Epithelial cell of proximal tubule (primary cell): ENCODE data around the gene TBC1D22A. TPM values are rescaled to one million over a fixed set of nuclear protein-coding genes. Genes with fewer than 3 reads are reported as not detected.

Experiments used
- DNase-seq: peaks from one replicate; pipeline ENCODE4 v3.0.0-alpha.2; 2011; ENCODE audit warnings: low read depth
- H3K4me3 ChIP-seq: 2 replicates; pipeline ENCODE4 v1.5.1; 2011; ENCODE audit warnings: low read depth, mild to moderate bottlenecking, low read length
- CTCF ChIP-seq: conservative IDR thresholded peaks from 2 replicates; pipeline ENCODE4 v1.5.1; 2012; ENCODE audit warnings: low read depth, mild to moderate bottlenecking, low read length
- total RNA-seq: library from RNA; depleted of rRNA; stranded (reverse); fragments of >200 nt; gene quantifications from 2 replicates; pipeline ENCODE4 v1.2.3, GENCODE V29; 2015

Gene TBC1D22A
- total RNA-seq, 1 donor from 2014 or later = 22.7 TPM

DNA sequence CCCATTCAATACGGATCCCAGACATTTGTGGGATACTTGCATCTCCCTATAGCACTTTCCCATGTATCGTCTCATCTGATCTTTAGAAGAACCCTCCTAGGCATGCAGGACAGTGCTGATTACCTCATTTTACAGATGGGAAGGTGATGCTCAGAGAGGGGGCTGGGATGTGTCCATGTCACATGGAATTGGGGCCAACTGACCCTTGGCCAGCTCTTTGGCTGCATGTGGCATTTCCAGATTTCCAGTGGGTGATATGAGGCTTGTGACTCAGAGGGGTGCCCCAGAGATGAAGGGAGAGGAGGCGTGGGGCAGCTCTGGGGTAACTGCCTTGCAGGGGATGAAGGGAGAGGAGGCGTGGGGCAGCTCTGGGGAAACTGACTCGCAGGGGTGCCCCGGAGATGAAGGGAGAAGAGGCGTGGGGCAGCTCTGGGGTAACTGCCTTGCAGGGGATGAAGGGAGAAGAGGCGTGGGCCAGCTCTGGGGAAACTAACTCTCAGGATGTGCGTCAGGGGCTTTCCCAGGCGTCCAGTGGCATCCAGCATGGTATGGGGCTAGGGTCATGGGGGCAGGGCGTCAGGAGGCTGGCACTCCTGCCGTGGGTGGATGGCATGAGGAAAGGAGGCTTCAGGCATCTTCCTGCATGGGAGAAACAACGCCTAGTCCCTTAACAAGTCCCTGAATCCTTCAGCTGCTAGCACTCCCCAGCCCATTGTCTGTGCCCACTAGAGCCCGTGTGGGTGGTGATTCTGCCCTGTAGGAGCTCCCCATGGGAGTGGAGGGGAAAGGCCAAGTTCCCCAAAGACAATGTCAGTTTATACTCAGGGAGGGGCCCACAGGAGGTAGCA is 12.5 kb upstream of the TBC1D22A start:
- H3K4me3 ChIP-seq = no peak overlapping the region
- no peak for TF ChIP-seq CTCF
- no peak for DNase-seq

GRCh38 chr22:46750530-46750800 is 12.0 kb upstream of the TBC1D22A start:
- H3K4me3 ChIP-seq = no peak overlapping the region
- TF ChIP-seq CTCF = no peak
- no peak for DNase-seq

GRCh38 chr22:46750863-46751443 is 11.5 kb upstream of the TBC1D22A start:
- H3K4me3 ChIP-seq = no peak overlapping the region
- no peak for TF ChIP-seq CTCF
- DNase-seq = no peak

DNA sequence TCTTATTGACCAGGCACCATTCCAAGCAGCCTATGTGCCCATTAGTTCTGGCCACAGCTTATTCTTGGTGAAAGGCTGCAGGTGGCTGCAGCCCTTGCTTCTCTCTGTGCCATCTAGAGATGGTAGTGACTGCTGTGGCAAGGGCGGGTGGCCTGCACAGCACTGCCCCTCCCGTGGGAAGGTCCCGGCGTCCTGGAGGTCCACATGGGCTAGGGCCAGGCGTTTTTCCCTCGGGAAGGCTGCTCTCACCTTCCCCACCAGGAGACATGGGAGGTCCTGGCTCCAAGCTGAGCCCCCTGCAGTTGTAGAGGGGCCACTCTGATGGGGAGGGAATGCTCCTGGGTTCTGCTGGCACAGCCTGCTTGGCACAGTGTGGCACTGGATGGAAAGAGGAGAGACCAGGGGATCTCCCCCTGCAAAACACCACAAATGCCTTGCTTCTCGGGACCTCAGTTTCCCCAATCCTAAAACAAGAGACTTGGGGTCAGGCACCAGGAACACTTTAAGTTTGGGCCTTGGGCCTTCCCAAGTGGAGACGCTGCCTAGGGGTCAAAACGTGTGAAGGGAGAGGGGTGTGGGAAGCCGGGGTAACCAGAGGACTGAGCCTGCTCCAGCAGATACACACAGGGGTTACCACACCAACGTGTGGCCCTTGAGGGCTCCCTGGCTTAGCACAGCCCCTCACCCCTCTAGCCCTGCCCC is 10.0 kb upstream of the TBC1D22A start:
- no peak overlapping the region for H3K4me3 ChIP-seq
- DNase-seq = no peak
- TF ChIP-seq CTCF = no peak

GRCh38 chr22:46752988-46753310 is 9.5 kb upstream of the TBC1D22A start:
- no peak for DNase-seq
- no peak overlapping the region for H3K4me3 ChIP-seq
- TF ChIP-seq CTCF = no peak

DNA sequence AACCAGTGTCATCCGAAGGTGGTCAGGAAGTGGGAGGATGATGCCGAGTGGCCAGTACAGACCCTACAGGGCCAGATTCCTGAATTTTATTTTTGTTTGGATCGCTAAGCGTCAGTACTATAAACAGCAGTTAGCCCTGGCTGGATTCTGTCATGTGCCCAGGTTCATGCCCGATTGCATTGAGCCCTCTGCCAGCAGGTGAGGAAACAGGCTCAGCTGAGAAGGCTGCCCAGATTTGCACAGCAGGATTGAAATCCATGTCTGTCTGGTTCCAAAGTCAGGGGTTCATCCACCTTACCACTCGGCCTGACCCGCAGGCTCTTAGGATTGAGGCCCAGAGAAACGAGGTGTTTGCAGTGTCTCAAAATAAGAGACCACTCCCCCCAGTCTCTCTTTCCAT is 9.1 kb upstream of the TBC1D22A start:
- no peak for DNase-seq
- no peak overlapping the region for H3K4me3 ChIP-seq
- TF ChIP-seq CTCF = no peak

DNA sequence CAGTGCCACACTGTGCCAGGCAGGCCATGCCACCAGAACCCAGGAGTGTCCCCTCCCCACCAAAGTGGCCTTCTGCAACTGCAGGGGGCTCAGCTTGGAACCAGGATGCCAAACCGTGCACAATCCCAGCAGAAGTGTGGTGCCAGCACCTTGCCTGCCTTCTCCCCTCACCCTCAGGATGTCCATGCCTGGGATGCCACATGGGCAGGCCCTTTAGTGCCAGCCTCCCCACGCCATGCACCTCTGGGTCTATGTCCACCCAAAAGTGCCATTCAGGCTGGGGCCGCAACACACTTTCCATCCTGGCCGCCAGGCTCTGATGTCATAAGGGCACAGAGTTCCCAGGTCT is 8.7 kb upstream of the TBC1D22A start:
- TF ChIP-seq CTCF = no peak
- no peak for DNase-seq
- H3K4me3 ChIP-seq = no peak overlapping the region
